Urinary bladder (tissue), 4 donors: ENCODE data around the gene ATXN1. TPM values are rescaled to one million over a fixed set of nuclear protein-coding genes. Genes with fewer than 3 reads are reported as not detected.
A peak's percentile ranks its signal among the peaks of the same experiment; 100 is the strongest.

Experiments used
- DNase-seq: peaks from one replicate; pipeline ENCODE4 v3.0.0-alpha.2; 2015; ENCODE audit errors: extremely low spot score
- H3K27ac ChIP-seq: one replicate; pipeline ENCODE4 v1.5.1; 2013; ENCODE audit warnings: low read depth, mild to moderate bottlenecking, moderate library complexity
- H3K36me3 ChIP-seq: one replicate; pipeline ENCODE4 v1.6.1; 2013; ENCODE audit warnings: mild to moderate bottlenecking, moderate library complexity; ENCODE audit not compliant: insufficient read depth
- H3K4me1 ChIP-seq: one replicate; pipeline ENCODE4 v1.6.1; 2013; ENCODE audit warnings: mild to moderate bottlenecking, moderate library complexity; ENCODE audit not compliant: insufficient read depth
- H3K4me3 ChIP-seq: one replicate; pipeline ENCODE4 v1.5.1; 2013; ENCODE audit warnings: low read depth, low read length
- WGBS: extraction: QIAGEN DNeasy Blood & Tissue Kit; methylation state at CpG from one replicate; pipeline ENCODE4 v1.1.7; 2013; 5-methylcytosine and 5-hydroxymethylcytosine counted together
- polyA plus RNA-seq: library from polyadenylated mRNA; stranded (reverse); fragments of 200-250 nt; gene quantifications from one replicate; pipeline ENCODE4 v1.2.3, GENCODE V29; 2013
- total RNA-seq: library from RNA; depleted of rRNA; stranded (reverse); fragments of >200 nt; gene quantifications from one replicate; pipeline ENCODE4 v1.2.3, GENCODE V29; 2014
- donor health status: healthy with polysubstance abuse.
- donor health status: healthy.

The ATXN1 gene
- total and polyA plus RNA-seq, 2 donors, result 15.8 to 137 TPM

DNA sequence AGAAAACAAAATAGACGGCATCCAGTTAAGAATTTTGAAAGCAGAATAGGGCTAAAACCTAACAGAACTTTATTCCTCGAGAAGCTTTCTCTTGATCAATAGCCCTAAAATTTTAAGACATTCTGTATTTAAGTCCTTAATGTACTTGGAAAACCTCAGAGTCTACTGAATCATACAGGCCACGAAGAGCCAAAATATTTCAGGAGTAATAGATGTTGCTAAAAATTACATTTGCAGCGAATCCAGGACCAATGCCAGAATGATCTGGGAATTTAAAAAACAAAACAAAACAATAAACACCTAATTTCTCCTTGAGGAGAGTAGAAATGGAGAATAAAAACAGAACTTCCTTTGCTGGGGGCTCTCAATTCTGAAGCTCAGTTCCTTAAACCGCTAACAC, 23.3 kb downstream of the ATXN1 start:
- Histone ChIP-seq H3K27ac (no peak overlapping the region), H3K4me3 (no peak overlapping the region), H3K4me1 (peaks cover 2% of the 10 kb centered on the region), H3K36me3 (no peaks in the 10 kb centered on the region)
- WGBS, result 68% methylated on average over 5 of the region's 5 CpGs
- DNase-seq, result no peak

DNA sequence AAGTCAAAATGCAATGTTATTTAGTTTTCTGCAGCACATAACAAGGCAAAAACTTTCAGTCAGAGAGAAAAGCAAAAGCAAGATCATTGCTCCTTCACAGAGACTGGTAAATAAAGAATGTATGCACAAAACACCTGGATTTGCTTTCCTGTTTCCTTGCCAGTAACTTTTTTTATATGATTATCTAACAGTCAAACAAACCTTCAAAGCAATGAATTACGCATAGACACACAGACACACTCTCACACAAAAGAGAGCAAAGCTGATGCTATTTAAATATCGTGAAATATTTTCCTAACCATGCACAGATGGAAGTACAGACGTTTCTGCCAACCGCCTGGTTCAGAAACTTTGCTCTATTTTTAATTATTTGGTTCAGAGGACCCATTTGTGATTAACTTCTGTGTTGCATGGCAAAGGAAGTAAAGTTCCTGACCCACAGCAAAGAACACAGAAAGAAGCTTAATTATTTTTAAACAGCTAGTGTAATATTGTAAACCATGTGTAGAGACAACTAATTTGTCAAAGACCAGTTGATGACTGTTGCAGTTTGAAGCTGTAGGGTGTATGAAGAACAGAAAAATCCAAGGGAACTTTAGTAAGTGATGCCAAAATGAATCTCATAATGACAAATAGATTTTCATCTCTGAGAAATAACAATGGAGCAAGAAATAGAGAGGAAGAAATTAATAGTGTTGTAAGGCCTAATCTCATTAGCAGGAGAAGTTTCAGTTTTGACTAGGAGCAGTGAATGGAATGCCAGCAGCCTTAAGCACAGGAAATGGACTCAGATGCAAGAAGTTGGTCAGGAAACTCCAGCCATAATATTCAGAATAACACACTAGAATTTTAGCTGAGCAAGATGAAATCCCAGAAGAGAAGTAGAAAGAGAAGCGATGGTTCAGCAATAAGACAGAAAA, 24.1 kb downstream of the ATXN1 start:
- Histone ChIP-seq H3K27ac (no peak overlapping the region), H3K4me1 (peaks cover under 1% of the 10 kb centered on the region), H3K4me3 (no peak overlapping the region), H3K36me3 (no peaks in the 10 kb centered on the region)
- DNase-seq, result no peak
- 39% methylated on average over 5 of the region's 5 CpGs for WGBS

DNA sequence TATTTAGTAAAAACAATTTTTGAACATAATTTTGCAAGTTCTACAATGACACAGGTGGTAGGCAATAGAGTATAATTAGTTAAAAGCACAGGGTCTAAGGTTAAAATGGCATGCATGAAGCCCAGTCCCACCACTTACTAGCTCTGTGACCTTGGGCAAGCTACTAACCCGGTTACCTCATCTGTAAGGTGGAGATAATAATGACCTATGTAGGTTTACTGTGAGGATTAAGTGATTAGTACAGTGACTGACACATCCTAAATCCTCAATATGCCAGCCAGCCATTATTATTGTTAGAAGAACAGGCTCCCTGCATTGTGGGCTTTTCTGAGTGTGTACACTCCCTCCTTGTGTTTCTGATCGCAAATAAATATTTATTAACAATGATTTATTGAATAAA, 26.2 kb downstream of the ATXN1 start:
- no peak for DNase-seq
- Histone ChIP-seq H3K36me3 (no peaks in the 10 kb centered on the region), H3K27ac (no peak overlapping the region), H3K4me3 (no peak overlapping the region), H3K4me1 (no peaks in the 10 kb centered on the region)
- WGBS, result 74% methylated on average over 2 of the region's 2 CpGs

DNA sequence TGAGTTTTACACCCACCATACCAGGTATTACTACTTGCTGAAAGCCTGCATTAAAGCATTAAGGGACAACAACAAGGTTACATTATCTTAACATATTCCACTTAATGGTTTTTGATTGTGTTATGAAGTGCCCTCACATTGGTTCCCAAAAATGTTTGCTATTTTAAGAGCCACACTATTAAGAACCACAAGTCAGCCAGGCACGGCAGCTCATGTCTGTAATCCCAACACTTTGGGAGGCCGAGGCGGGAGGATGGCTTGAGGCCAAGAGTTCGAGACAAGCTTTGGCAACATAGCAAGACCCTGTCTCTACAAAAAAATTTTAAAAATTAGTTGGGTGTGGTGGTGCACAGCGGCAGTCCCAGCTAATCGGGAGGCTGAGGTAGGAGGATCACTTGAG, 28.2 kb downstream of the ATXN1 start:
- no peak for DNase-seq
- WGBS, result 68% methylated on average over 6 of the region's 6 CpGs
- Histone ChIP-seq H3K4me1 (no peaks in the 10 kb centered on the region), H3K4me3 (no peak overlapping the region), H3K27ac (no peak overlapping the region), H3K36me3 (no peaks in the 10 kb centered on the region)

DNA sequence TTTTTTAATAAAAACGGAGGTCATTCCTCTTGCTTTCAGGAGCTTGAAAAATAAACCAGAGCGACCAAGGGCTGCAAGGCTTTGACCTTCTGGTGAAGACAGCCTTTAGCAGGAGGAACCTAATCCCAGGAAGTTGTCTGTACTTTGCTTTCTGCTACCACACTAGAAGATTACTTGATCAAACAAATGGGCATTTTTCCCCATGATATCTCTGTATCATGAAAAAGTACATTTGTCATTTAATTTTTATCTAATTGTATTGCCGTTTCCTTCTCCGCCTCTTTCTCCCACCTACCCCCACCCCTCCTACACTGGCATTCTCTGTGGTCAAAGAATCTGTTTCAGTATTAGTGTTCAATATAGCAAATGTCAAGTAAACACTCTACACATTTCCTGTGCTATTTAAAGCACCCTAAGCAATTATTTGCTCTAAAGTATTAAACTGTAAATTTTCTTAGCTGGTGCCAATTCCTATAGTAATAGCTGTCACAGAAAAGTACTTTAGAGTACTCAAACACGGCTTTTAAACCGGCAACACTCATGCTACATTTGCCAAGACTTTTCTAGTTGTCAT, 29.7 kb downstream of the ATXN1 start:
- DNase-seq, result no peak
- 41% methylated on average over 6 of the region's 6 CpGs for WGBS
- Histone ChIP-seq H3K4me1 (no peaks in the 10 kb centered on the region), H3K27ac (no peak overlapping the region), H3K36me3 (no peaks in the 10 kb centered on the region), H3K4me3 (no peak overlapping the region)

DNA sequence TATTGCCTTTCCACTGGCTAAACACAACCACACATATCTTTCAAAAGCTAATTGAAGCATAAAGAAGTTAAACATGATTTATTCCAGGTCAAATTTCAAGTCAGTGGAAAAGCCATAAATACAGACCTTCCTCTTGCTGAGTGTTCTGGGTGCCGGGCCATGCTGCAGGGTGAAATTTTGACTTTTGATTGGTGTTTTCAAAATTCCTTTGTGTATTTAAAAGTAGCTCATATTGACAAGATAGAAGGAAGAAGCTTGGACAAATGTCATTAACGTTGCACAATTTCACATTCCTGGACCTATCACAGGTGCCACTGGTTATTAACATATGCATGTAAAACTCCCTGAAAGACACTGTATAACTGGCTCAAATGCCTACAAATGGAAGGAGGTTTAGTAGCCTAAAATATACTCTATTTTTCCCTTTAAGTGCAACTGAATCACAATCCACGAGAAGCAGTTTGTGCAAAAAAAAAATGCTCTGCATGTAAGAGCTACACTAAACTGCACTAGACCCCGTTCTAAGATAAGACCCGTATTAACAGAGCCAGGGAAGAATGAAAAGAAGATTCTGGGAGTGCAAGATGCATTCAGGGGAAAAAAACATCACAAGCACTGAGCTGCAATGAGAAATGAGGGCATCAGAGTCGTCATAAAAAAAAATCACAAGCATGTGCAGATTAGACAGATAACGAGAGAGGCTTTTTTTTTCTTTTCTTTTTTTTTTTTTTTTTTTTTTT, 30.4 kb downstream of the ATXN1 start:
- 39% methylated on average over 7 of the region's 7 CpGs for WGBS
- H3K4me3 ChIP-seq, result no peak overlapping the region

DNA sequence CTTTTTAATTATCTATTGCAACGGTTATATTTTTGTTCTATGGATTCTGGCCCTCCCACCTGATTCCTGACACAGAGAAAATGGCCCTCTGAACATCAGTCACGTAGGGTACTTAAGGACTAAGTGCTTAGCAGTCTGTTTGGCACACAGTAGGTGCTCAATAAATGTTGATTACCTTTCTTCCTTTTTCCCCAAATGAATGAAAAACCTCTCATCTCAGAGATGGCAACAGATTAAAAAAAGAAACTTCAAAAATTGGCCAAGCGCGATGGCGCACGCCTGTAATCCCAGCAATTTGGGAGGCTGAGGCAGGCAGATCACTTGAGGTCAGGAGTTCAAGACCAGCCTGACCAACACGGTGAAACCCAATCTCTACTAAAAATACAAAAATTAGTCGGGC, 31.5 kb downstream of the ATXN1 start:
- Histone ChIP-seq H3K4me3 (no peak overlapping the region), H3K36me3 (no peaks in the 10 kb centered on the region), H3K27ac (no peak overlapping the region), H3K4me1 (no peaks in the 10 kb centered on the region)
- WGBS, result 95% methylated on average over 8 of the region's 8 CpGs
- no peak for DNase-seq

More for the DNA sequence above, 30.4 kb downstream of the ATXN1 start:
- no peaks in the 10 kb centered on the region for H3K36me3 ChIP-seq
- no peak overlapping the region for H3K27ac ChIP-seq
- DNase-seq, result no peak
- H3K4me1 ChIP-seq, result no peaks in the 10 kb centered on the region

DNA sequence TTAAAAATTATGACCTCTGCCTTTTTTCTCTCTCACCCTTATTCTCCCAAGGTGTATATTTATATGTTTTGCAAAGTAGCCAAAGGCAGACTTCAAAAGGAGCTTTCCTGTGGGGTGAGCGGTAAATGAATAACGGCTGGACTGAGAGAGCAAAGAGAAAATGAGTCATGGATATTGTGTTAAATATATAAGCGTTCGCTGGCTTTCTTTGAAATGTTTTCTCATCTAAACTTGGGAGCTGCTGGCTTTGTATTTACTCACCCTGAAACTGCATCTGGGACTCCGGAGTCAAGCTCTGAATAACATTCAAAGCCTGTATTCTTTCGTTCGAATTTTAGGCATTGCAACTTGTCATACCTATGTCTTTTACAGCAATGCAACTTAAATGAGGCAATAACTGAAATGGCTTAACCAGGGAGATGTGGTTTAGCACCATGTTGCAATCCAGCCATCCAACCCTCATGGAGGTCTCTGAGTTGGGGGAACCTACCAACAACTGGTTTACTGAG, 32.0 kb downstream of the ATXN1 start:
- H3K4me3 ChIP-seq, result no peak overlapping the region
- no peaks in the 10 kb centered on the region for H3K36me3 ChIP-seq
- WGBS, result 54% methylated on average over 7 of the region's 7 CpGs
- no peak for DNase-seq
- H3K27ac ChIP-seq, result no peak overlapping the region
- H3K4me1 ChIP-seq, result no peaks in the 10 kb centered on the region

DNA sequence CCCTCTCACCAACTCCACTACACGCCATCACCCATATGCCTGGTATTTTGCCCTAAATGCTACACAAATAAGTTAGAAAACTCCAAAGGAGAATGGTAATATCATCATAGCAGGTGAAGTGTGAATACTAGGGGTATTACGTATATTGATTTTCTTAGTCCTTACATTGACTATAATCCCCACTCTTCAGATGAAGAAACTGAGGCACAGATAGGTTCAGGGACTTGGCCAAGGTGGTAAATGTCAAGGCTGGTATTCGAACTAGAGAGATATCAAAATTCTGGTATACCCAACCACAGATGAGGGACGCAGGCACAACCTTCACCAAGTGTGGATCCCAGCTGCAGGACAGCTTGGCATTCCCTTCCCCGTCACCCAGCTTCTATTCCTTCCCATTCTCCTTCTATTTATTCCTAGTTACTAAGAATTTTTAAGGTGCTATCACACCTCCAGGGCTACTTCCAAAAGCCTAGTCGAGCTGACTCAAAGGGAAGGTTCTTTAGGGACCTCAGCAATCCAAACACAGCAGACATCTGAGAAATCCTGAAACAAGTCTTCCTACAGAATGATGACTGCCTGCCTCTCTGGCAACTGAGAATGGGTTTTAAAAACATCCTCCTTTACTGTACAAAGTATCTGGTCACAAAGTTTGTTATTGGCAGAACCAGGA, 32.6 kb downstream of the ATXN1 start:
- H3K4me1 ChIP-seq, result no peaks in the 10 kb centered on the region
- WGBS, result 89% methylated on average over 6 of the region's 6 CpGs
- no peak overlapping the region for H3K4me3 ChIP-seq
- H3K36me3 ChIP-seq, result no peaks in the 10 kb centered on the region
- no peak for DNase-seq
- no peak overlapping the region for H3K27ac ChIP-seq

DNA sequence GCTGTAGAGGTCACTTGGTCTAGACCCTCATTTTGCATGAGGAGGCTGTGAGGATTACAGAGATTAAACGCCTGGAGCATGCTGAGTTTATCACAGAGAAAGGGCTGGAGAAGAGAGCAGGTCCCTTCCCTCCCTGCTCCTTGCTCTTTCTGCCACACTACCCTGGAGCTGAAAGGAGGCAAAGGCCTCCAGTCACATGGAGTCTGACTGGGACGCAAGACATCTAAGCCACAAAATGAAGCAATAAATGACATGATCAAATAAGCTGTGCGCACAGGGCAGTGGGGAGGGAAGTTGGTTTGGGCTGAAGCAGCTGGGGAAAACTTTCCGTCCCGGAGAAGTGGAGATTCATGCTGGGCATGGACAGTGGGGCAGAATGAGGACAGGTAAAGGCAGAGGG, 33.3 kb downstream of the ATXN1 start:
- Histone ChIP-seq H3K4me3 (no peak overlapping the region), H3K36me3 (no peaks in the 10 kb centered on the region), H3K4me1 (no peaks in the 10 kb centered on the region), H3K27ac (no peak overlapping the region)
- no peak for DNase-seq
- 86% methylated on average over 5 of the region's 5 CpGs for WGBS

DNA sequence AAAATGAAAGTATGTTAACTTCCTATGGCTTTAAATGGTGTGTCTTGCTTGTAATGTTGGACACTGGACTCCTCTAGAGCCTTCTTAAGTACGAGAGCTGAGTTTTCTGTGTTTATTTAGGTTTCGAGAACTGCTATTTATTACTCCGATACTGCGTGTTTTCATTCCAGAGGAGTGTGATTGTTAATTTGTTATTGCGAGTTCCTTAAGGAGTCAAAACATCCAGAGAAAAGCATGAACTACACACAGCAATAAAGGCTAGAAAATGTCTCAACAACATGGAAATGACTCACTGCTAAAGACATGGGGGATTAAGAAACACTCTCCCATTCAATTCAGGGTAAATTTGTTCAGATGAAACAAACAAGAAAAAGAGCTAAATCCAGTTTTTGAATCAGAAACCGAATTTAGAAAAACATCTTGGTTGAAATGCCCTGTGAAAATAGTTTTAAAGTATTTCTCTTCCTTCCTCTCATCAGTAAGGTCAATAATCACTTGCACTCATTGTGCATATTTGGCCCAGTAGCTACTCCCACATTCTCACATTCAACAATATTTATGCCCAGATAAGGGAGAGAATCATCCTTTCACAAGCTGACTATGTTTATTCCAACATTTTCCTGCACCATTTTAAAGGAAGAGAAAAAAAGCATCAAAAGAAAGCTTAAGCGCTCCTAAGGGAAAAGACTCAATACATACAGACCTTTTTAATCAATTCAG, 36.0 kb downstream of the ATXN1 start:
- H3K4me3 ChIP-seq, result no peak overlapping the region
- H3K27ac ChIP-seq, result peak overlapping the region; percentile 80
- 32% methylated on average over 7 of the region's 7 CpGs for WGBS
- no peak for DNase-seq
- no peaks in the 10 kb centered on the region for H3K36me3 ChIP-seq
- H3K4me1 ChIP-seq, result no peaks in the 10 kb centered on the region

DNA sequence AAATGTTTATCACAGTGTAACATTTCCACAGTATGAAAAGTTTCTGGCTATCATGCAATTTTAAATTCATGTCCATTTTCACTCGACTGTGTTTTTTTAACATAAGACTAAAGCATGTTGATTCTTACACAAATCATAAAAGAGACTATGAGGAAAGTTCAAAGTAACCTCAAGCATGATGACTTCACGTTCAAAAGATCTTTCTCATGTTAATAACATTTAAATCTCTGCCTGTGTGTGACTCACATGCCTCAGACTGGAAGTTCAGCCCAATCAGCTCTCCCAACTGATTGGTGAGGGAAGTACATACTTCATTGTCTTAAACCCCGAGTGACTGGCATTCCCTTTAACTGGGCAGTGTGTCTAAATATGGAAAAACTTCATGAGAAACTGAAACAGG, 37.4 kb downstream of the ATXN1 start:
- DNase-seq, result no peak
- Histone ChIP-seq H3K36me3 (no peaks in the 10 kb centered on the region), H3K4me3 (no peak overlapping the region), H3K4me1 (no peaks in the 10 kb centered on the region), H3K27ac (peak overlapping the region; percentile 62)
- 6% methylated on average over 3 of the region's 3 CpGs for WGBS

DNA sequence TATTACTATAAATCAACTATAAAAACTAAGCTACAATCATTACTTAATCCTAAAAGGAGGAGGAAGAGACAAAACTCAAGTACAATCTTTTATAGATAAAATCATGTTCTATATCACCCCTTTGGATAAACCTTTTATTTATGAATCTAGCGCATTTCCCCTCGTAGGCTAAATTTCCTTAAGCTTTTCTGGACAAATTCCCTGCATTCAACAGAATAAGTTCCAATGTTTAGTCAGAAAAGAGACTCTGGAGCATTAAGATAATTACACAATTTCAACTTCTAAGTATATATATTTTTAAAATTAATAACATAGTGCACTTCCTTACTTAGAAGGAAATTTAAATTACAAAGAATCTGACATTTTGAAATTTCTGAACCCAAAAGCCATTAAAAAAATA, 37.9 kb downstream of the ATXN1 start:
- Histone ChIP-seq H3K4me1 (no peaks in the 10 kb centered on the region), H3K36me3 (no peaks in the 10 kb centered on the region), H3K4me3 (no peak overlapping the region), H3K27ac (peak overlapping the region; percentile 10)
- 31% methylated on average over 2 of the region's 2 CpGs for WGBS
- DNase-seq, result no peak
